ENCODE results near the gene CHMP6.

DNA sequence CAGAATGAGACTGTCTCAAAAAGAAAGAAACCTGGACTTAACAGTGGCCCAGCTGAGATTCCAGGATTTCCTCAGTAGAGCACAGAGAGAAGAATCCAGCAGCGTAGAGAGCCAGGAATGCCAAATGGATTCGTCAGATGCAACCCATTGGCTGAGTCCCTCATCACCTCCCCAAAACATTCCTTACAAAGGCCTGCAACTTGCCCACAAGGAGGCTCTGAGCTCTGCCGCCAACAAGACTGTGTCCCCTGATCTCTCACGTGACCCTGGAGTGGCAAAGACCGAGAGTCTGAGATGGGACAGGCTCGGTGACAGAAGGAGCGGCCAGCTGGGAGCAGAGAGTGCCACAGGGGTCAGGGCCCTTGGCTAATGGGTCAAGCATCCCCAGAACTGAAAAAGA is 6.9 kb upstream of the CHMP6 start:
- TF ChIP-seq TP53 (CRISPR knock-in tag; IDR thresholded peaks at IDR 0.05) (no peak), FOXP1 (CRISPR knock-in tag; IDR thresholded peaks at IDR 0.05; ENCODE audit: borderline replicate concordance) (no peak), ATF1 (CRISPR knock-in tag; IDR thresholded peaks at IDR 0.05) (no peak)
- TF ChIP-seq, protein P1, sequence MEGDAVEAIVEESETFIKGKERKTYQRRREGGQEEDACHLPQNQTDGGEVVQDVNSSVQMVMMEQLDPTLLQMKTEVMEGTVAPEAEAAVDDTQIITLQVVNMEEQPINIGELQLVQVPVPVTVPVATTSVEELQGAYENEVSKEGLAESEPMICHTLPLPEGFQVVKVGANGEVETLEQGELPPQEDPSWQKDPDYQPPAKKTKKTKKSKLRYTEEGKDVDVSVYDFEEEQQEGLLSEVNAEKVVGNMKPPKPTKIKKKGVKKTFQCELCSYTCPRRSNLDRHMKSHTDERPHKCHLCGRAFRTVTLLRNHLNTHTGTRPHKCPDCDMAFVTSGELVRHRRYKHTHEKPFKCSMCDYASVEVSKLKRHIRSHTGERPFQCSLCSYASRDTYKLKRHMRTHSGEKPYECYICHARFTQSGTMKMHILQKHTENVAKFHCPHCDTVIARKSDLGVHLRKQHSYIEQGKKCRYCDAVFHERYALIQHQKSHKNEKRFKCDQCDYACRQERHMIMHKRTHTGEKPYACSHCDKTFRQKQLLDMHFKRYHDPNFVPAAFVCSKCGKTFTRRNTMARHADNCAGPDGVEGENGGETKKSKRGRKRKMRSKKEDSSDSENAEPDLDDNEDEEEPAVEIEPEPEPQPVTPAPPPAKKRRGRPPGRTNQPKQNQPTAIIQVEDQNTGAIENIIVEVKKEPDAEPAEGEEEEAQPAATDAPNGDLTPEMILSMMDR (IDR thresholded peaks at IDR 0.05), result no peak

All from WTC11 (cell line).